ENCODE measurements around the gene PRKAR1B. TPM values are rescaled to one million over a fixed set of nuclear protein-coding genes. Genes with fewer than 3 reads are reported as not detected.

PRKAR1B gene
- total and polyA plus RNA-seq, 10 donors: 9.9 to 39.5 (median 23.5) TPM

DNA sequence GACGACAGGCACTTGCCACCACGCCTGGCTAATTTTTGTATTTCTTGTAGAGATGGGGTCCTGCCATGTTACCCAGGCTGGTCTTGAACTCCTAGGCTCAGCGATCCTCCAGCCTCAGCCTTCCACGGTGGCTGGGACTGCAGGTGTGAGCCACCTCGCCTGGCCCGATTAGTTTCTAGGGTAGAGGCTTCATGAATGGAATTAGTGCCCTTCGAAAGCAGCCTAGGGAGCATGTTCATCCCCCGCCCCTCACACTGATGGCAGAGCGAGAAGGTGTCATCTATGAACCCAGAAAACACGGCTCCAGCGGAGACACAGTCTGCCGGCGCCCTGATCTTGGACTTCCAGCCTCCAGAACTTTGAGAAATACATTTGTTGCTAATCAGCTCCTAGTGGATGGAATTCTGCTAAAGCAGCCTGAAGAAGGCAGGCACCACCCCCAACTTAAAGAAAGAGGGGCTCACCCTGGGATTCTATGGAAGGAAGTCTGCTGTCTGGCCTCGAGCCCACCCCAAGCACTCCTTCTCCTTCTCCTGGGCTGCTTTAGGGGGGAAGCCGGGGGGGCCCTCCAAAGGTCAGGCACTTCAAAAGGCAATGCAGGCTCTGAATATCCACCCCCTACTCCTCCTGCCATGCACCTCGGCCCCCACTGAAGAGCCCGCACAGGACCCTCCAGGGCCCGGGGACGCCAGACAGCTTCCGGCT, 217.5 kb downstream of the PRKAR1B start:
- H3K4me1 ChIP-seq: peaks cover 0 to 21% (median 9%) of the 10 kb centered on the region in 6 donors
- H3K36me3 ChIP-seq: peaks cover 0 to 92% (median 11%) of the 10 kb centered on the region in 6 donors
- DNase-seq: peak; percentile 42
- WGBS, 5 donors: 84 to 95% (median 87%) methylated on average over 19 to 20 of the region's 20 CpGs
- no peak overlapping the region for H3K4me3 ChIP-seq
- H3K27ac ChIP-seq: no peak overlapping the region
- no peaks in the 10 kb centered on the region for H3K27me3 ChIP-seq (replicated peaks in 1 of 7)
- TF ChIP-seq POLR2AphosphoS5 (IDR thresholded peaks at IDR 0.05) (no peak), POLR2A (IDR thresholded peaks at IDR 0.05) (no peak)
- TF ChIP-seq, protein P1, sequence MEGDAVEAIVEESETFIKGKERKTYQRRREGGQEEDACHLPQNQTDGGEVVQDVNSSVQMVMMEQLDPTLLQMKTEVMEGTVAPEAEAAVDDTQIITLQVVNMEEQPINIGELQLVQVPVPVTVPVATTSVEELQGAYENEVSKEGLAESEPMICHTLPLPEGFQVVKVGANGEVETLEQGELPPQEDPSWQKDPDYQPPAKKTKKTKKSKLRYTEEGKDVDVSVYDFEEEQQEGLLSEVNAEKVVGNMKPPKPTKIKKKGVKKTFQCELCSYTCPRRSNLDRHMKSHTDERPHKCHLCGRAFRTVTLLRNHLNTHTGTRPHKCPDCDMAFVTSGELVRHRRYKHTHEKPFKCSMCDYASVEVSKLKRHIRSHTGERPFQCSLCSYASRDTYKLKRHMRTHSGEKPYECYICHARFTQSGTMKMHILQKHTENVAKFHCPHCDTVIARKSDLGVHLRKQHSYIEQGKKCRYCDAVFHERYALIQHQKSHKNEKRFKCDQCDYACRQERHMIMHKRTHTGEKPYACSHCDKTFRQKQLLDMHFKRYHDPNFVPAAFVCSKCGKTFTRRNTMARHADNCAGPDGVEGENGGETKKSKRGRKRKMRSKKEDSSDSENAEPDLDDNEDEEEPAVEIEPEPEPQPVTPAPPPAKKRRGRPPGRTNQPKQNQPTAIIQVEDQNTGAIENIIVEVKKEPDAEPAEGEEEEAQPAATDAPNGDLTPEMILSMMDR (IDR thresholded peaks at IDR 0.05 in 8 of 11, conservative IDR thresholded peaks at IDR 0.05 in 3 of 11): no peak
- intact Hi-C loops (cut with DNase I; ENCODE audit: low total_unique reads): no loop called here
- no peaks in the 10 kb centered on the region for H3K9me3 ChIP-seq

DNA sequence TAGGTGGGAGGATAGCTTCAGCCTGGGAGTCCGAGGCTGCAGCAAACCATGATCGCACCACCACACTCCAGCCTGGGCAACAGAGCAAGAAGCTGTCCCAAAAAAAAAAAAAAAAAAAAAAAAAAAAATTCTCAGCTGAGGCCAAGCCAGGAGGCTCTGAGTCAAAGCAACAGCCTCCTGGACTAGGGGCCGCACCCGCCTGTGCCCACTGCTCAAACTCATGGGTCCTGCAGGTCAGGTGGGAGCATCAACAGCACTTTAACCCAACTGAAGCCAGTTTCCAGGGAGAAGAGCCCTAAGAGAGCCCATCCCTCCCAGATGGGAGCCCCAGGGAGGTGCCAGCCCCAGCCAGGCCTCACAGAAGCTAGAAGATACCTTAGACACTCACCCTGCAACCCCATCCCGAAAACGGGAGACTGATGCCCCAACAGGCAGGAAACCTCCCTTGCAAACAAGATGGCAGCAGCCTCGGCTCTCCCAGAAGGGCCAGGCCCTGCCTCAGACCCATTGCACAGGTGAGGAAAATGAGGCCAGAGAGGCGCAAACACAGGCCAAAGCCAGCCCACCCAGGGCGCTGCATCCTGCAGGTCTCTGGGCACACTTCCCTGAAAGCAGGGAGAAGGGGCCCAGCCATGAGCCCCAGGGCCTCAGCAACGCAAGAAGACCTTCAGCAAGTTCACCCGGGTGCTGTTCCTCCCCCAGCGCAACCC, 218.5 kb downstream of the PRKAR1B start:
- no peak for TF ChIP-seq POLR2A (IDR thresholded peaks at IDR 0.05)
- TF ChIP-seq, protein P1 (IDR thresholded peaks at IDR 0.05 in 8 of 11, conservative IDR thresholded peaks at IDR 0.05 in 3 of 11): no peak
- TF ChIP-seq POLR2AphosphoS5 (IDR thresholded peaks at IDR 0.05): no peak
- Histone ChIP-seq H3K9me3 (no peaks in the 10 kb centered on the region), H3K36me3 (peaks cover 0 to 99% (median 11%) of the 10 kb centered on the region in 6 donors), H3K27ac (no peak overlapping the region), H3K4me1 (peaks cover 0 to 12% (median 4%) of the 10 kb centered on the region in 6 donors), H3K27me3 (replicated peaks in 1 of 7) (no peaks in the 10 kb centered on the region), H3K4me3 (no peak overlapping the region)
- DNase-seq: peak; percentile 73
- intact Hi-C loops (cut with DNase I; ENCODE audit: low total_unique reads): no loop called here
- 88 to 95% (median 93%) methylated on average over 9 to 12 of the region's 12 CpGs for WGBS, 5 donors

DNA sequence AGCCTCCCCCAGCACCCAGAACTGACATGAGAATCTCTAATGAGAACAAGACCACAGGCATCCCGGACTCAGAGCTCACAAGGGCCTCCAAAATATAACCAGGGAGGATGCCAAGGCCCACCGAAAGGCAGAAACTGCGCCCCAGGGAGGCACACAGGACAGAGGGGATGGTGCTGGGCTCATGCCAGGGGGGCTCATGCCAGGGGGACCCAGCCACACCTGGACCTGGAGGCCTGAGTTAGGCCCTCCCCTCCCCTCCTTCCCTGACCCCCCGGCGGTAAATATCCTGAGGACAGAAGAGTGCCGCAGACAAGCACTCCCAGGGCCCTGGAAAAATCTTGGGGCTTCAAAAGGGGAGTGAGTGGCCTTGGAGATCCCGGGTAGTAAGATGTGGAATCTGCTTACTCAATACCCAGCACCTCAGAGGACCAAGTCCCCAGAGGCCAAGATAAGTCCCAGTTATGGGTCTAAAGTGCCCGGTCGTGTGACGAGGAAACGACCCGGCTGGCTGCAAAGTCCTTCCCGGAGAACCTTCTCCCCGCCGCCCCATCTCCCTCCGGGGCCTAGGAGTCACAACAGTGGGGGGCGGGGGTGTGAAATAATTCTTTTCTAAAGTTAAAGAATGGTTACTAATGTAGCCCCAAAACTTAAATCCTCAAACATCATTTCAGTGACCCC, 219.3 kb downstream of the PRKAR1B start:
- H3K9me3 ChIP-seq: no peaks in the 10 kb centered on the region
- intact Hi-C loops (cut with DNase I; ENCODE audit: low total_unique reads): no loop called here
- no peak overlapping the region for H3K4me3 ChIP-seq
- H3K36me3 ChIP-seq: peaks cover 0 to 99% (median 11%) of the 10 kb centered on the region in 6 donors
- H3K27ac ChIP-seq: peak overlapping the region in 1 of 8 donors; percentile 21
- TF ChIP-seq, protein P1 (IDR thresholded peaks at IDR 0.05 in 8 of 11, conservative IDR thresholded peaks at IDR 0.05 in 3 of 11): no peak
- no peak for TF ChIP-seq POLR2A (IDR thresholded peaks at IDR 0.05)
- TF ChIP-seq POLR2AphosphoS5 (IDR thresholded peaks at IDR 0.05): no peak
- 82 to 91% (median 89%) methylated on average over 14 to 17 of the region's 17 CpGs for WGBS, 5 donors
- no peaks in the 10 kb centered on the region for H3K27me3 ChIP-seq (replicated peaks in 1 of 7)
- peak; percentile 41 for DNase-seq
- H3K4me1 ChIP-seq: peaks cover 0 to 4% (median under 1%) of the 10 kb centered on the region in 6 donors
